ENCODE measurements around the gene DUSP9. TPM values are rescaled to one million over a fixed set of nuclear protein-coding genes. Genes with fewer than 3 reads are reported as not detected.

Gene DUSP9
- total RNA-seq, 2 donors from 2014 or later: 0.18 to 0.31 TPM

DNA sequence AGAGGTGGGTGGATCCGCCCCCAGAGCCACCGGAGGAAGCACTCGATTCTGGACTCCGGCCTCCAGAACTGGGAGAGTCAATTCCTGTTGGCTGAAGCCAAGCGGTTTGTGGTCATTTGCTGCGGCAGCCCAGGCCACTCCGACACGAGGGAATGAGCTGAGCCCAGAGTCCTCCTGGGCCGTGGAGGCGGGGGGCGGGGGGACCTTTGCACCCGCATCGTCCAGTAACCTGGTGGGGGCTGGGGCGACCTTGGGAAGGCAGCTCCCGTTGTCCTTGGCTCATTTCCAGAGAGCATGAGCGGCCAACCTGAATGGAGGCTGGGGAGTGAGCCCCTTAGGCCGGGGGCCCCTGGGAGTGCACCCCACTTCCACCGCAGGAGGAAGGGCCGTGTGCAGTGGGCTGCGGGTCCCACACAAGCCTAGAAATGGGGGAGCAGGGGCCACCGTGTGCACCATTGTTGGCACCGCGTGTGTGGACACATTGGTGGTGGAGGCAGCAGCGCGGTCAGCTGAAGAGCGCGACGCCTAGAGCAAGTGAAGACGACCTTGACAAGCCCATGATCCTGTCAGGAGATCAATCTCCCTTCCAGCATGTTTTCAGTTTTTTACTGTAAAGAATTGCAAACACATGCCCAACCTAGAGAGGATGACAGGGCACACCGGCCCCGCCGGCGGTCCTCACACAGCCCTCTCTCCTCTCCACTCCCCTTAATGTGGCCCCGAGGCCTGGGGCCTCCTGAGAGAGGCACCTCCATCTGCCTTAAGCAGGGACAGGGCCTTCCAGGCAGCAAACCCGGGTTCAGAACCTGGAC, 19.9 kb upstream of the DUSP9 start:
- Histone ChIP-seq H3K9ac (ENCODE audit: extremely low read depth, low read length, poor library complexity, severe bottlenecking) (no peak overlapping the region), H3K27ac (ENCODE audit: low read depth, low read length) (no peak overlapping the region), H3K4me1 (ENCODE audit: control insufficient read depth, insufficient read depth, low read length) (no peaks in the 10 kb centered on the region), H3K36me3 (ENCODE audit: control insufficient read depth, insufficient read depth, low read length) (no peaks in the 10 kb centered on the region), H3K9me3 (ENCODE audit: control insufficient read depth, low read length) (no peaks in the 10 kb centered on the region), H3K4me3 (ENCODE audit: low read length) (no peak overlapping the region), H3K27me3 (ENCODE audit: control insufficient read depth, insufficient read depth, low read length, poor library complexity, severe bottlenecking) (no peaks in the 10 kb centered on the region)
- no peak overlapping the region for H3K4me3 Mint-ChIP-seq
- H3K36me3 Mint-ChIP-seq (ENCODE audit: low read depth): no peaks in the 10 kb centered on the region
- H3K27me3 Mint-ChIP-seq (ENCODE audit: insufficient read depth): peaks cover 11% of the 10 kb centered on the region
- WGBS, 2 experiments (ENCODE audit: insufficient coverage in 1 of 2, insufficient read length in 1 of 2): 86% methylated on average over 9 to 32 of the region's 35 CpGs
- TF ChIP-seq, protein P1, sequence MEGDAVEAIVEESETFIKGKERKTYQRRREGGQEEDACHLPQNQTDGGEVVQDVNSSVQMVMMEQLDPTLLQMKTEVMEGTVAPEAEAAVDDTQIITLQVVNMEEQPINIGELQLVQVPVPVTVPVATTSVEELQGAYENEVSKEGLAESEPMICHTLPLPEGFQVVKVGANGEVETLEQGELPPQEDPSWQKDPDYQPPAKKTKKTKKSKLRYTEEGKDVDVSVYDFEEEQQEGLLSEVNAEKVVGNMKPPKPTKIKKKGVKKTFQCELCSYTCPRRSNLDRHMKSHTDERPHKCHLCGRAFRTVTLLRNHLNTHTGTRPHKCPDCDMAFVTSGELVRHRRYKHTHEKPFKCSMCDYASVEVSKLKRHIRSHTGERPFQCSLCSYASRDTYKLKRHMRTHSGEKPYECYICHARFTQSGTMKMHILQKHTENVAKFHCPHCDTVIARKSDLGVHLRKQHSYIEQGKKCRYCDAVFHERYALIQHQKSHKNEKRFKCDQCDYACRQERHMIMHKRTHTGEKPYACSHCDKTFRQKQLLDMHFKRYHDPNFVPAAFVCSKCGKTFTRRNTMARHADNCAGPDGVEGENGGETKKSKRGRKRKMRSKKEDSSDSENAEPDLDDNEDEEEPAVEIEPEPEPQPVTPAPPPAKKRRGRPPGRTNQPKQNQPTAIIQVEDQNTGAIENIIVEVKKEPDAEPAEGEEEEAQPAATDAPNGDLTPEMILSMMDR (conservative IDR thresholded peaks at IDR 0.05): no peak
- peaks cover 63% of the 10 kb centered on the region for H3K9me3 Mint-ChIP-seq
- no peak overlapping the region for H3K27ac Mint-ChIP-seq
- no peak for DNase-seq
- H3K4me1 Mint-ChIP-seq: no peaks in the 10 kb centered on the region

DNA sequence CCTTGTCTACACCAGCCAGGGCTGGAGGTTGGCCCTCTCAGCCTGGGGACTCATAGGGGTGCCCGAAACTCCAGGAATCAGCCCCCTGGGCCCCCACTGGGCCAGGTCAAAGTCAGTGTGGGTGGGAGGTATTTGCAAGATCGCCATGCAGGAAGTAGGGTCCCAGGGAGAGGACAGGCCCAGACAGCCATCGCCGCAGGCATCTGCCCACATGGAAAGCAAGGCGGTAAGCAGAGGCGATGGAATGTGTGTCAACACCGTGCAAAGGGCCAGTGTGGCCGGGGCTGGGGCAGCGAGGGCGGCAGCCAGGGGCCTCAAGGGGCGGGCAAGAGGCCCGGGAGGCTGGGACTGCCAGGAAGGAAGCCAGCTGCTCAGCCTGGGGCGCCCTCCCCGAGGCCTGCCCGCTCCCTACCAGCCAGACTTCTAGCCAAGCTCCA, 19.3 kb upstream of the DUSP9 start:
- no peaks in the 10 kb centered on the region for H3K4me1 ChIP-seq (ENCODE audit: control insufficient read depth, insufficient read depth, low read length)
- H3K4me3 ChIP-seq (ENCODE audit: low read length): no peak overlapping the region
- Mint-ChIP-seq H3K4me1 (no peaks in the 10 kb centered on the region), H3K9me3 (peaks cover 57% of the 10 kb centered on the region), H3K4me3 (no peak overlapping the region), H3K27ac (no peak overlapping the region), H3K27me3 (ENCODE audit: insufficient read depth) (peaks cover 11% of the 10 kb centered on the region), H3K36me3 (ENCODE audit: low read depth) (no peaks in the 10 kb centered on the region)
- H3K9me3 ChIP-seq (ENCODE audit: control insufficient read depth, low read length): no peaks in the 10 kb centered on the region
- 80 to 90% methylated on average over 1 to 15 of the region's 15 CpGs for WGBS, 2 experiments (ENCODE audit: insufficient coverage in 1 of 2, insufficient read length in 1 of 2)
- TF ChIP-seq, protein P1 (conservative IDR thresholded peaks at IDR 0.05): no peak
- H3K27me3 ChIP-seq (ENCODE audit: control insufficient read depth, insufficient read depth, low read length, poor library complexity, severe bottlenecking): no peaks in the 10 kb centered on the region
- DNase-seq: no peak
- no peak overlapping the region for H3K9ac ChIP-seq (ENCODE audit: extremely low read depth, low read length, poor library complexity, severe bottlenecking)
- H3K36me3 ChIP-seq (ENCODE audit: control insufficient read depth, insufficient read depth, low read length): no peaks in the 10 kb centered on the region
- no peak overlapping the region for H3K27ac ChIP-seq (ENCODE audit: low read depth, low read length)

DNA sequence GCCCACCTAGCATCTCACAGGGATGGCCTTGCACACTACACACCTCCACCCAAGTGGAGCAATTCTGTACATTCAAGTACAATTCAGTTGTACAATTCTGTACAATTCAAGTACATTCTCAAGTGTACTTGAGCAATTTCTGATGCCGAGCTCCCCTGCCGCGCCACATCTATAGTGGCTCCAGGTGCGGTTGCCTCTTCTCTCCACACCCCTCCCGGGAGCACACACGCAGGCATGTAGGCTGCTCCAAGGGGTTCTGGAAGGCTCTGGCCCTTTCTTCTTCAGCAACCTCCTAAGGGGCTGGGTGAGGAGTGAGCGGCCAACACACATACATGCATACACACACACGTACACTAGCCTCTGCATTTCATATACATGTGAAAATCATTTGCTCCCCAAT, 18.9 kb upstream of the DUSP9 start:
- Mint-ChIP-seq H3K9me3 (peaks cover 54% of the 10 kb centered on the region), H3K36me3 (ENCODE audit: low read depth) (no peaks in the 10 kb centered on the region), H3K4me3 (no peak overlapping the region), H3K27me3 (ENCODE audit: insufficient read depth) (peaks cover 11% of the 10 kb centered on the region), H3K4me1 (no peaks in the 10 kb centered on the region), H3K27ac (no peak overlapping the region)
- TF ChIP-seq, protein P1 (conservative IDR thresholded peaks at IDR 0.05): no peak
- no peak overlapping the region for H3K4me3 ChIP-seq (ENCODE audit: low read length)
- no peak overlapping the region for H3K27ac ChIP-seq (ENCODE audit: low read depth, low read length)
- H3K27me3 ChIP-seq (ENCODE audit: control insufficient read depth, insufficient read depth, low read length, poor library complexity, severe bottlenecking): no peaks in the 10 kb centered on the region
- WGBS, 2 experiments (ENCODE audit: insufficient coverage in 1 of 2, insufficient read length in 1 of 2): 81% methylated on average over 8 of the region's 8 CpGs; no CpG with 5 or more reads in 1 of the 2 experiments
- DNase-seq: no peak
- H3K36me3 ChIP-seq (ENCODE audit: control insufficient read depth, insufficient read depth, low read length): no peaks in the 10 kb centered on the region
- no peaks in the 10 kb centered on the region for H3K4me1 ChIP-seq (ENCODE audit: control insufficient read depth, insufficient read depth, low read length)
- H3K9me3 ChIP-seq (ENCODE audit: control insufficient read depth, low read length): no peaks in the 10 kb centered on the region
- no peak overlapping the region for H3K9ac ChIP-seq (ENCODE audit: extremely low read depth, low read length, poor library complexity, severe bottlenecking)

Data from endodermal cell (in vitro differentiated cells).